GM21737 (cell line): Measurements from ENCODE around the gene GPR158.

Source experiments
- ATAC-seq: cut with Tn5 transposase; IDR thresholded peaks from one replicate; pipeline ENCODE4 v1.9.1; 2021; ENCODE audit warnings: mild to moderate bottlenecking, moderate library complexity; ENCODE audit not compliant: unreplicated experiment

Gene GPR158

DNA sequence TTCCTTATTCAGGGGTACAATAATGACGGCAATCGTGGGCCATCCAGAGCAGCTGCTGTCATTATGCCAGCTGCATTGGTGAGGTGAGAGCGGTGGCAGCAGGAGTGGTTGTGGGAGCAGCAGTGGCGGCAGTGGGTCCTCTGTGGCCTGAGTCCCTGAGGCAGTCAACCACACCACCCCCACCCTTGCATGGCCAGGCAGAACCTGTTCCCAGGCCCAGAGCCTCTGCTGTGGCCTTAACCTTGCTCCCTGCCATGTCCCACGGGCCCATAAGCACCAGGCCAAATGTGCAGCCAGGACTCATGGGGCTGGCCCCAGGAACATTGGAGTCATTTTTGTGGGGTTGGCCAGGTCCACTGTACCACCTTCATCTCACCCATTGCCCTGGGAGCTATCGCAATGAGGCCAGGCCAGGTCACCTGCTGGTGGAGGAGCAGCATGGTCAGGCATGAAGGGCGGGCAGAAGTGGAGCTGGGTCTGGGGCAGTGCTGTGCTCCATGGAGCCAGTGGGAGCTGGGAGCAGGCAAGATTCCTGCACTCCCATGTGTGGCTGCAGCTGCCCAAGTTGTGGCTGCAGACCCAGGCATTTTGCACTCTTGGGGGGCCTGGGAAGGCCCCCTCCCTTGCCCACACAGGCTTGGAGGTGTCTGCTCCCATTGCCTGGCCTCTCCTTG lies 213.5 kb downstream of the GPR158 start:
- ATAC-seq, result no peak

DNA sequence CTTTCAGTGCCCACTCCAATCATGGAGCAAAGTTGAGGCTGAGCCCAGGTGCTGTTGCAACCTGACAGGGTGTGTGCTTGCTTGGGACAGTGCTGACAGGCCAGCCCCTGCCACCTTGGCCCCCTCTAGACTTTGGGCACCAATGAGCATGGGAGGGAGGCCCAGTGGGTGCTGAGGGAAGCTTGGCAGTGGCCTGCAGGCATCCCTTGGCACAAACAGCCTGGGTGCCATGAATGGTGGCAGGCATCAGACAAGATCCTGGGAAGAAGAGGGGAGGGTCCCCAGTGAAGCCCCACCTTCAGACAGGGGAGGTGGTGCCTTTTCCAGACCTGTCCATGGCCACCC lies 214.0 kb downstream of the GPR158 start:
- ATAC-seq, result no peak

DNA sequence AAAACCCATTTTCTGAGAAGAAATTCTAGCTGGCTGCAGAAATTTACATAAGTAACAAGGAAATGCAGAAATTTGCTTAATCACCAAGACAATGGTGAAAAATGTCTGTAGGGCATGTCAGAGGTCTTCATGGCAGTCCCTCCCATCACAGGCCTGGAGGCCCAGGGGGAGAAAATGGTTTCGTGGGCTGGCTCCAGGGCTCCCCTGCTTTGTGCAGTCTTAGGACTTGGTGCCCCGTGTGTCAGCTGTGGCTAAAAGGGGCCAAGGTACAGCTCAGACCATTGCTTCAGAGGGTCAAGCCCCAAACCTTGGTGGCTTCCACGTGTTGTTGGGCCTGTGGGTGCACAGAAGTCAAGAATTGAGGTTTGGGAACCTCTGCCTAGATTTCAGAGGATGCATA lies 215.9 kb downstream of the GPR158 start:
- ATAC-seq, result no peak

DNA sequence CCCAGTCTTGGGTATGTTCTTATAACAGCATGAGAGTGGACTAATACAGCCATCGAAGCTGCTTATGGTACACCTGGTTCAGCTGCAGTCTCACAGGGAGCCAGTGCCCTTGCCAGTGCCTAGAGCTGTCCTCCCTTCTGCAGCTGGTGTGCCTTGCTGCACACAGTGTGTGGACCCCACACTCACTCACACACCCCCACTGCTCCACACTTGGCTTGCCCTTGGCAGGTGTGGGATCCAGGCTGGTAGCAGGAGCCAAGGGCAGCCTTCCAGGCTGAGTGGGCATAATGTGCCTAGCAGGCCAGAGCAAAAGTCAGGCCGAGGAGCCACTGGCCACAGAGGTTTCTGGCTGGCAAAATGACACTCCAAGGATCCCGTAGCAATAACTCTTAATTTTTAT lies 217.3 kb downstream of the GPR158 start:
- ATAC-seq, result no peak

DNA sequence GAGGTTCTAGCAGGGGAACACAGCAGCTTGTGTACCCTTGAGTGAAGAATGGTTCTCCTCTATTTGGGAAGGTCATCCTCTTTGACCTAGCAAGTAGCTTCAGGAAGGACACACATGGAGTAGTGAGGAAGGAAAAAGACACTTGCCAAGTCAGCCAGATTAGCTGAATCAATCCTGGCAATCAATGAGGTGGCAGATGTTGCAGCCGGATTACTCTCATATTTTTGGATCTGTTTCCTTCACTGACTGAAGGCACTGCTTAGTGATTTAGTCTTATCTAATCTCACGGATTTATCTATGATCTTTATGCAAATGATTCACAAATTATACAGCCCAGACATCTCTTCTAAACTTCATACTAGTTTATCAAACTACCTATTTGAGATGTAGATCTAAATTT lies 218.8 kb downstream of the GPR158 start:
- ATAC-seq, result no peak

DNA sequence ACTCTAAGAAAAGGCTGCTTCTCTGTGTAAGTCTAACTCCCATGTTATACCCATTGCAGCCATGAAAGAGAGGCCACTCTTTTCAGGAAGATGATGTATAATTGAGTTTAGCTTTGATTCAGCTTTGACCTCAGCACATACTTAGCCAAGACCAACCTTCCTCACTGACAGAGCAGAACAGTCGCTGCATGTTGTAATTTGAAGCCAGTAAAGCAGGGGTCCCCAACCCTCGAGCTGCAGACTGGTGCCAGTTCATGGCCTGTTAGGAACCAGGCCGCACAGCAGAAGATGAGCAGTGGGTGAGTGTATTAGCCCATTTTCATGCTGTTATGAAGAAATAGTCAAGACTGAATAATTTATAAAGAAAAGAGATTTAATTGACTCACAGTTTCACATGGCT lies 223.9 kb downstream of the GPR158 start:
- no peak for ATAC-seq

DNA sequence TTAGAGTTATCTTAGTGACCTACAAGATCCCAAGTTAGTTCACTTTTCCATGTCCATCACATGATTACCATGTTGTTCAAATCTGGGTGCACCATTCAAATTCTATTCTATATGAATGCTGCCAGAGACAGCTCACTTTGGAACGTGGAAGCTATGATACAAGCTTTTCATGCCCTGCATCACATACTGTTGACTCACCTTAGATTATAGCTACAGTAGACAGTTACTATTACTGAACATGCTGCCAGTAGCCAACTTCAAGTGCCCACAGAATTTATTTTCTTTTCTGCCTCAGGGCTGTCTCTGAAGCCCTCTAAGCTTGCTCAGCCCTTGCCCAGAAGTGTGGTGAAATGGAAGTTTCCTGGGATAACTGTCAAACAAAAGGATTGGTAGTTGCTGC lies 231.1 kb downstream of the GPR158 start:
- ATAC-seq, result no peak

DNA sequence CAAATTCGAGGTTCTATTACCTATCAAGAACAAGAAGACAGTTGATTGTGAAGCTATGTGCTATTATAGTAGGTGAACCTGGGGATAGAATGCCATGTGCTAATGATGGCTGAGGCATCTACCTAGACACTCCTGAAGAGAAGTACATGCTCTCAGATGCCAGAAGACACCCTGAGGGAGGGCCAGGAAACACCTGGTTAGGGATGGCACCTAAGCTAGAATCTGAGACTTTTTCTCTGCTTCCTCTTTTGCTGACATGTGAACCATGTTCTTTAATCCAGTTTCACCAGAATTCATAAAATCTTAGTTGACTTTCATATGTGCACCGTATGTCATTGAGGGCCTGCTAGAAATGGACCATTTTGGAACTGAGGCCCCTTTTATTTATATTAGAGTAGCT lies 242.8 kb downstream of the GPR158 start:
- no peak for ATAC-seq

DNA sequence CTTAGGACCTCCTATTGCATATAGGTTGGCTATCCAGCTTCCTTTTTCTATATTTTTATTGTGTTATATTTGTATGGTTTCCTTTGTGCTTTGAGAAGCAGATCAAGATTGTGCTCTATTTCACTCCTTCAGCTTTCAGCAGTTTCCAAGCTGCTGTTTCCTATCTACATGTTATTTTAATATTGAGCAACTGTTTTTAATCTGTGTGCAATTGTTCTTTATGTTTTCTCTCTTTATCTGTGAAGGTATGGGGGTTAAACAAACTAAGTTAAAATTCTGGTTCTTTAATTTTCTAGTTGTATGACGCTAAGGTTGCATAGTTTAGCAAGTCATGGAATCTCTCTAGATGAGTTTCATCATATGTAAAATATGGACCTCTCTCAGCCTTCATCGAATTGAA lies 251.0 kb downstream of the GPR158 start:
- ATAC-seq, result no peak

DNA sequence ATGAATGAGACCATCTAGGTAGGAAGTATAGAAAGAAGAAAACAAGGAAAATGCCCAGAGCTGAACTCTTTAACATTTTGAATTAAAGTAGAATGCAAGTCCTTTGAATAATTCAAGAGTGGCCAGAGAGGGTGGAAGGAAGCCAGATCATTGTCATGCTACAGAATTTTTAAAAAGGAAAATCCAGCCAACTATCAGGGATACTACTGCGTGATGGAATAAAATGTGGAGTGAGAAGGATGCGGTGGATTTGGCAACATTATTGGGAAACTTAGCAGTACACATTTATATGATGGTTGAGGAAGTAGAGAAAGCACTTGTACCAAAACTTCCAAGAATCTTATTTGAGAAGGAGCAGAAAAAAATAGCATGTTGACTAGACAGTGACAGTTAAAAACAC lies 261.6 kb downstream of the GPR158 start:
- no peak for ATAC-seq

DNA sequence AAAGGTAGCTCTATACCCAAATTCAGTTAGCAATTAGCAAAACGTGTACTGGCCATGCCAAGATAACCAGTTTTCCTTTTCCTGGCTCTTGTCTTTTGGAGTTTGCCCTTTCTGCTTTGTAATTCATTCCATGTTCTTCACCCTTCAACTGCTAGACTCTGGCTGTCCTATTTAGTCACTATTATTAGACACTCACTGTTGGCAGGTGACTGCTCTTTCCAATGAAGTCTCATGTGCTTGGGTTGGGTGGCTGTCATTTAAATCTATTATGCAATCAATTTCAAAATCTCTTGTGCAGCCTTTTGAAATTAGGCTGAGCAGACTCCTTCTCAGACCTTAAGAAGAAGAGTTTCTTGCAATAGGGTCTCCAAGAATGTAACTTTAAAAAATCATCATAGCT lies 266.5 kb downstream of the GPR158 start:
- no peak for ATAC-seq

DNA sequence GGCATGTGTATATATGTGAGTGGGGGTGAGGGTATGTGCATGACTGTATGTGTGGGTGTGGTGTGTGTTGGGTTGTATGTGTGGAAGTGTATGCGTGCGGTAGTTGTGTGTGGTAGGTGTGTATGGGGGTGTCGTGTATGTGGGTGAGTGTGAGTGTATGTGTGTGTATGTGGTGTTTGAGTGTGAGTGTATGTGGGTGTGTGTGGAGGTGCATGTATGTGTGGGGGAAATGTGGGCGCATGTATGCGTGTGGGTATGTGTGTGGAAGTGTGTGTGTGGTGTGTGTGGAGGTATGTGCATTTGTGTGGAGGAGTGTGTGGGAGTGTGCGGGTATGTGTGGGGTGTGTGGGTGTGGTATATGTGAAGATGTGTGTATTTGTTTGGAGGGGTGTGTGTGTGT lies 269.5 kb downstream of the GPR158 start:
- ATAC-seq, result no peak

DNA sequence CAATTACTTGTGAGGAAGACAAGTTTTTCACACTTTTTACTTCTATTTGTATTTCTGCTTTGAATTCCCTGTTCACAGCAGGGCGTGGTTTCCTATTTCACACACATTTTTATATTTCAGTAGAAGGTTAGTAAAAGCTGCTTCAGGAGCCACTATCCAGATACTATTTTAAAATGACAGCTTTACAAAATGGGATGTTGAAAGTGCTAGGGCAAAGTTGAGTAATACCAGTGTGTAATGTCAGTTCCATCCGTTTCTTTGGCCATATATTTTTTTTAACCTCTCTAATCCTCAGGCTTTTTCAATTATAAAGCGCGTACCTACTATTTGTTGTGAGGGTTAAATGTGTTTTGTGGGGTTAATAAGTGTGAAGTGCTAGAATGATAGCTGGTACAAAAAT lies 276.6 kb downstream of the GPR158 start:
- no peak for ATAC-seq

DNA sequence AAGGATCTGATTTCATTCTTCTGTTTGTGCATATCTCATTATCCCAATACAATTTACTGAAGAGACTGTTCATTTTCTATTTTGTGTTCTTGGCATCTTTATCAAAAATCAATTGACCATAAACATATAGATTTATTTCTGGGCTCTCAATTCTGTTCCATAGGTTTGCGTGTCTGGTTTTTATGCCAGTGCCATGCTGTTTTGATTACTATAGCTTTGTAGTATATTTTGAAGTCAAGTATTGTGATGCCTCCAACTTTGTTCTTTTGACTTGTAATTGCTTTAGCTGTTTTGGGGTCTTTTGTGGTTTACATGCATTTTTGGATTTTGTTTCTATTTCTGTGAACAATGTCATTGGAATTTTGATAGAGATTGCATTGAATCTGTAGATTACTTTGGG lies 278.8 kb downstream of the GPR158 start:
- no peak for ATAC-seq

DNA sequence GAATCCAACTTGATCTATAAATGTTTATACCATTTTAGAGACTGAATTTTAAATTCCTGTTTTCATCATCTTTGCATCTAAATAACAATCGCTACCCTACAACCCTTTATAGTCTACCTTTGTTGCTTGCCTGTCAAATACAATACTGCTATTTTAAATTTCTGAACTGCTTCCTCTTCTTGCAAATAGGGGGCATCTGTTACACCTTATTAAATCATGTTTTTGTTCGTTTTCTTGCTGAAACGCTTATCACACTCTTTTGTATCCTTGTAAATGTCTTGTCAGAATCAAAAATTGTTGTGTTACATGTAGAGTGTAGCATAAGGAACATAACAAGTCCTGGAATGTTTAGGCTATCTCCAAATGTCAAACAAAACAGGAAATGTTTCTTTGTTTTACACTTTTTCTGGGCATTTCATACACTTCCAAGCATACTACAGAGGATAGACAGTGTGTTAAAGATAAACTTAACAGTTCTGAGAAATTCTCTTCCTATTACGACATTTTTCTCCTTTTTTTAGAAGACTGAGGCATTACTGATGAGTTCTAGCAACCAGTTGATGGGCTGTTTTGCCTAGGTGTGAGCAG lies 281.3 kb downstream of the GPR158 start:
- ATAC-seq, result no peak

DNA sequence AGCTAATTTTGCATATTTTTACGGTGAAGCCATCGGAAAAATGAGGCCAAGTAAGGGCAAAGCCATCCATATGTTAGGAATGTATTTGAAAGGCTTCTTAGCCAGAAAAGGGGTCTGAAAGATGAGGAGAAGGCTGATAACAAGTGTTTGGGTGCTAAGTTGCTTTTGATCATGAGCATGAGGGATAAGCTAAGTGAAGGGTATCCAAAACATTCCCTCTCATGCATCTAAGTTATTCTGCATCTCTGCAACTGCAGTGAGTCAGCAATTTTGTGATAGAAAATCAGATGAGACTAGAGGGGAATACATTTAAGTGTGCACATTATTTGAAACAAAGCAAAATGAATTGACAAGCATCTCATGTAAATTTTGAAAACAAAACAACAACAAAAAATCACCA lies 282.8 kb downstream of the GPR158 start:
- no peak for ATAC-seq

DNA sequence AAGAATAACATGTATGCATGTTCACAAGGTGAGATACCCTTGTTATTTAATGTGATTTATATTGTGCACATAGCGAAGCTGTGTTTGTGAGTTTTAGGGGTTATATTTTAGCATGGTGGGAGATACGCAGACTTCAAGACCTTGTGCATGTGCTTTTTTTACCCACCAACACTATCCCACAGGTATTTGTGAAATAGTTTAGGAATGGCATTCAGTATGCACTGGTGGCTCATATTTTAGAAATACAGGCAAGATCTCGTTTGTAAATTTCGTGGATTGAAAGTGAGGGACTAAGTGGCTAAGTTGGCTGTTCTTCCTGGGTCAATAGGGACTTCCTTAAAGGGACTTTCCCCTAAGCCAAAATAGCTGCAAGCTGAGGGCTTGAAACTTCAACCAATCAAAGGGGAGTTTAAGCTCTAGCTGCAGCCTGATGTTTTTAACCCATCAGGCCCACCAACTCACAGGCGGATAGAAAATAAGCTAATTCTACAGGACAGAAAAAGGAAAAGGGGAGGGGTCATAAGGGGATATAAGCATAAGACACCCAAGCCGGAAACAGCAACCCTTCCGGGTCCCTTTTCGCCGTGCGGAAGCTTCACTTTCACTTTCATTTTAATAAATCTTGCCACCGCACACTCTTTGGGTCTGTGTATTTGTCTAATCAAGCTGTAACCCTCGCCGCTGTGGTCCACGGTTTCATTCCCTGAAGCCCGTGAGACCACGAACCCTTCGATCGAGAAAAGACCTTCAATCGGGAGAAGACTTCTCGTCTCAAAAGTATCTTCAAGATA lies 291.0 kb downstream of the GPR158 start:
- no peak for ATAC-seq

DNA sequence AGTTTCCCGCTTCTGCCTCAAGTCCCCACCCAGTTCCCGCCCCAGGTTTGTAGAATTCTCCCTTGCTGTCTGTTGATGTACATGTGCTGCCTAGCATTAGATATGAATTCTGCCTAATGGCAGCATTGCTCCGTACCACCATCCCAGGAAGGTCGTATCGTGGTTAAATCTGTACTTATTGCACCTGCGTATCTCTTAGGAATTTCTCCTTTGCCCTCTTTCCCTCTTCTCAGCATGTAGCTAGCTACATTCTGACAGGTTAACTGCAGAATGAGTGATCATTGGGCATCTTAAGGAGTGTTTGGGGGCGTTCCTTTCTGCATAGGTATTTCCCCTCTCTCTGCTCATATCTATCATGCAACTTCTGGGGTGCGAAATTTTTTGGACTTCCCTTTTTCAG lies 293.1 kb downstream of the GPR158 start:
- ATAC-seq, result no peak

DNA sequence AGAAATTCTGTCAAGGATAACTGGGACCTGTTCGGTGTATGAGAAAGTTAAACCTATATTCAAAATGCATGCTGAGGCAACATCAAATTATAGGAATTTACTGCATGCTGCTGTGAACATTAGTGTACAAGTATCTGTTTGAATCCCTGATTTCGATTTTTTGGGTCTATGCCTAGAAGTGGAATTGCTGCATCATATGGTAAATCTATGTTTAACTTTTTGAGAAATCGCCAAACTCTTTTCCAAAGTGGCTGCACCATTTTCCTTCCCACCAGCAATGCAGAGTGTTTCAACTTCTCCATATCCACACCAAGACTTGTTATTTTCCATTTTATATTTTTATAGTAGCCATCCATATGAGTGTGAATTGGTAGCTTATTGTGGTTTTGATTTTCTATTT lies 306.7 kb downstream of the GPR158 start:
- ATAC-seq, result no peak

DNA sequence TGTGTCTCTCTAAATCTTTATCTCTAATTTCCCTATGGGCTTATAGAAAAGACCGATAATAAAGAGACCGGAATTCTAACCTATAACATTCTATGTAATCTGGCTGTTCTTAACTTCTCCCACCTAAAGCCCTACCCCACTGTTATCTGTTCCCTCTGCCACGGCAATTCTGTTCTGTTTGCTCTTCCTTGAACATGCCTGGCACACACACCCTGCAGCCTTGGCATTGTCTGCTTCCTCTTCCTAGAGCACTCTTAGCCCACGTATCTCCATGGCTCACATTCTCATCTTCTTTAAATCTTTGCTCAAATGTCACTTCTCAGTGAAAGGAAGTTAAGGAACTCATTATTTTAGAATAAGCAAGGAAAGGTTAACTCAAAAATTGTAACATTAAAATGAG lies 309.2 kb downstream of the GPR158 start:
- no peak for ATAC-seq

DNA sequence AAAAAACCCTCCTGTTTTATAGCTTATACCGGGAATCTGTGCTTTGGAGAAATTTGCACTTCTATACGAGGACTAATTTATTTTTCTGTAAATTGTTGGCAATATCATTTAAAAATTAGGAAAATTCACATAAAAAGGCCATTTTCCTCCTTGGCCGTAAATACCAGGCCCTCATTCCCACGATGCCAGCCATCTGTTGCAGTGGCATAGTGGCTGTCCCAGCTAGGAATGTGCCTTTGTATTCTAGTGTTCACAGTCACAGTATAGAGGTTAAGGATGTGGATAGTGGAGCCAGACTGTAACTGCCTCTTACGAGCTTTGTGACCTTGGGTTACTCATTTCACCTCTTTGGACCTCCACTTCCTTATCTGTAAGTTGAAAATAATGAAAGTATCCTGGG lies 312.5 kb downstream of the GPR158 start:
- ATAC-seq, result no peak

DNA sequence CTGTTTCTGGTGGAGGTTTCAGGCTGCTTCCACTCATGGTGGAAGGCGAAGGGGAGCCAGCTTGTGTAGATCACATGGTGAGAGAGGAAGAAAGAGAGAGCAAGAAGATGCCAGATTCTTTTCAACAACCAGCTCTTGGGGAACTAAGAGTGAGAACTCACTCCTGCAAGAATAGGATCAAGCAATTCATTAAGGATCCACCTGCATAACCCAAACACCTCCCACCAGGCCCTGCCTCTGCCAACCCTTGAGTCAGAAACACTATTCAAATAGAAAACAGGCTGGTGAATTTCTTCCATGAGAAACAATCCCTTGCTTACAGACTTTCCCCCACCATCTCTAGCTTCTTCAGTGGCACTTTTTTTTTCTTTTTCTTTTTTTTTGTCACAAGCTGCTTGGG lies 317.2 kb downstream of the GPR158 start:
- ATAC-seq, result no peak

DNA sequence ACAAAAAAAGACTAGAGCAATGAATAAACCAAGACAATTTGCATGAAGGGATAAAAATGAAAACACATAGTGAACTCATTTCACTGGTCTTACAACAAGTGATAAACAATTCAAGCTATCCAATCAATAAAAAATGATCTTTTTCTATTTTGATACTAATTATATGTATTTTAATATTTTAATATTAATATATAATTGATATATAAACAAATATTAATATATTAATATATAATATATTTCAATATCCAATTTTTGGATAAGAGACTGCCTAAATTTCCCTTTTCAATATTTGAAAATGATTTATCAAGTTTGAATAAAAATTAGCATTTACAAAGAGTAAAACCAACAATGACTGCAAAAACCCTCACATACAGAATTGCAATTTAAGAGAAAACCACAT lies 317.9 kb downstream of the GPR158 start:
- no peak for ATAC-seq
